Activated T-cell treated with anti-CD3 and anti-CD28 coated beads, Interleukin-2, amount 50 U/mL, for 48 hours (primary cell): ENCODE data around the gene WDR74.
"Not testable (repeated sequence)": the region's sequence is repeated elsewhere in the genome, so short reads cannot be mapped to it uniquely, and the experiment has no call there.

ENCODE experiments used
- DNase-seq, 2 experiments: peaks; one replicate each; pipeline ENCODE4 v3.0.0-alpha.2; 2020

The WDR74 gene

DNA sequence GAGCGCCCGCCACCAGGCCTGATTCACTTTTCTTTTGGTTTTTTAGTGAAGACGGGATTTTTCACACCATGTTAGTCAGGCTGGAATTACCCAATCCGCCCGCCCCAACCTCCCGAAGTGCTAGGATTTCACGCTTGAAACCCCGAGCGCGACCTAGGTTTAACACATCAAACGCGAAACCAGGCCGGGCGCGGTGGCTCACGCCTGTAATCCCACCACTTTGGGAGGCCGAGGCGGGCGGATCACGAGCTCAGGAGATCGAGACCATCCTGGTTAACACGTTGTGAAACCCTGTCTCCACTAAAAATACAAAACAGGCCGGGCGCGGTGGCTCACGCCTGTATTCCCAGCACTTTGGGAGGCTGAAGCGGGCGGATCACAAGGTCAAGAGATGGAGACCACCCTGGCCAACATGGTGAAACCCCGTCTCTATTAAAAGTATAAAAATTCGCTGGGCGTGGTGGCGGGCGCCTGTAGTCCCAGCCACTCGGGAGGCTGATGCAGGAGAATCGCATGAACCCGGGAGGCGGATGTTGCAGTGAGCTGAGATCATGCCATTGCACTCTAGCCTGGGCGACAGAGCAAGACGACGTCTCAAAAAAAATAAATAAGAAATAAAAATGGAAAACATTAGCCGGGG, 1.5 kb upstream of the WDR74 start:
- peak; percentile 88 to 90 for DNase-seq

DNA sequence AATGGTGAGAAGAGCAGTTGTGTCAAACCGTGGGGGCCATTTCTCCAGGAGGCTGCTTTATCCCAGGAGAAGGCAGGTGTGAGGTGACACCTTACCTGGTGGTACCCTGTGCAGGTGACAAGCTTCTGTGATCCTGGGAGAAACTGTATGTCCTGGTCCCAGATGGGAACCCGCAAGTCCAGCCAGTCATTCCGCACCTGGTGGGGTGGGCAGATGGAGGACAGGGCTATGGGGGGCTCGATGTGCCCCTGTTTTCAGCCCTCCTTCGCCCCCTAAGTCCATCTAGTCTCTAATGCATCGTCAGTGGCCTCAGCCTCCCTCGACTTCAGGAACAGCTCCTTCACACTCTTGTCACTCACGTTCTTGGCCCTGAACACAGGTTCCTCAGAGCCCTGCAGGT, 4.1 kb downstream of the WDR74 start:
- no peak for DNase-seq

DNA sequence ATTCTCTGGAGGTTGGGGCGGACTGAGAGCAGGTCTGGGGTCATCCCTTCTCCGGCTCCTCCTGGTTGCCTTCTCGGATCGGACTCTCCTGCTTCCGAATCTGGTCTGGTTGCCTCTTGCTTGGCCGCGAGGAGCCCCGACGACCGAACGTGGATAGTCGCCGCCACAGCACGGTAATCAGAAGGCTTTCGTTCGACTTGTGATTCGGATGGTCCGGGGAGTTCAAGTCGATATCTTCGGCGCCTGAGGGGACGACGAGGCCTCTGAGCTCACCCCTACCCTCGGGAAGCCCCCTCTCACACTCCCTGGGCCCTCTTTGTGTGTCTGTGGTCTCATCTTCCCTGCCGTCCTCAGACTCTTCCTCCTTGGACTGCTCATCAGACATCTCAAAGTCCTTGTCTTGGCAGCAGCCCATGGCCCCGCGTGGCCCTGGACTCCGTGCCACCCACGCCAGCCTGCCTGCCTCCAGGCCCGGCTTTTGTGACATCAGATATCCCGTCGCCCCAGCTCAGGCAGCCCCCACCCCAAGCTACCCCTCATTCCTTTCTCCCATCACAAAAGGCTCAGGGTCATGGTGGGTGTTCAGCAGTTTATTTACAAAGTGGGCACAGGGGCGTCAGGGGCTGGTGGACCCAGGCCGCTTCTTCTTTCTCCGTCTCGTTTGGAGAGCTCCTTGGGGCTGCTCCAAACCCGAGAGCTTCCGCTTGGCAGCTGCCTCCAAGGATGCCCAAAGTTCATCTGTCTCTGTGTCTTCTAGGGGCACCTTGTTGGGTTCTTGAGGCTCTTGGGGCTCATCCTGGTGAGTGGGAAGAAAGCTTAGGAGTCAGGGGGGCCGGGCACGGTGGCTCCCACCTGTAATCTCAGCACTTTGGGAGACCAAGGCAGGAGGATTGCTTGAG, 6.8 kb downstream of the WDR74 start, which contains the start of gene TEX54:
TSS of gene TEX54 (minus strand) at position 506 of the 899 bp plus-strand sequence.
- DNase-seq, result peak in 1 of 2 experiments; percentile 45

DNA sequence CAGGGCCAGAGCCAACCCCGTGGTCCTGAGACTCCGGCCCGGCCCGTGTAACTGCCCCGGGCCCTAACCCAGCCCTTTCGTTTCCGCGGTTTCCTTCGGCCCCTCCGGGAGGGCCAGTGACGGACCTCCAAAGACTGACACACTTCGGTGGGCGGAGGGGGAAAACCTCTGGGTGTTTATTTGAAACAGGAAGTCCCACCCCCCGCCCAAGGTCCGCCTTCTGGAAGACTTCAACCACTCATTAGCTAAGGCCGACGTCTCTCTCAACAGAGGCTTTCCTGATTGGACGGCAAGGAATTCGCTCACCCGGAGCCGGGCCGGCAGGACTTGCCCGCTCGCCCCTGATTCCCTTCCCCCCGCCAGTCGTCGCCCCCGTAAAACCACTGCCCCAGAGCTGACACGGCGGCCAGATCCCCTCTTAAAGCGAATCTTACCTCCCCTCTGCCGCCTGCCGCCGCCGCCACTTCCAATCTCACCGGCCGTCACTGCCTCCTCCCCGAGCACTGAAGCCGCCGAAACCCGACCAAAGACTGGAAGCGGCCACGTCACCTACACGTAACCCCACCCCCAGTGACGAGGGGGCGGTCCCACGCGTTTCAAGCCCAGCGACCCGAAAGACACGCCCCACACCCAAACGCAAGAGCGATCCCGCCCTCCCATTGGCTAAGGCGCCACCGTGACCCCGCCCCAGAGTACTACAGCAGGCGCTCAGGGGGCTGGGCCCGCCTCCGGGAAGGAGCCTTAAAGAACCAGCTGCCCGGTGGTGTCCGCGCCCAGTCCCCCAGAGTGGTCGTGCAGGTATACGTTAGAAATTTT, 7.7 kb downstream of the WDR74 start, which contains the start of gene STX5:
TSS of gene STX5 (minus strand) at position 532 of the 816 bp plus-strand sequence. CDS start 808 bp downstream, outside the sequence.
- DNase-seq, result peak; percentile 100

DNA sequence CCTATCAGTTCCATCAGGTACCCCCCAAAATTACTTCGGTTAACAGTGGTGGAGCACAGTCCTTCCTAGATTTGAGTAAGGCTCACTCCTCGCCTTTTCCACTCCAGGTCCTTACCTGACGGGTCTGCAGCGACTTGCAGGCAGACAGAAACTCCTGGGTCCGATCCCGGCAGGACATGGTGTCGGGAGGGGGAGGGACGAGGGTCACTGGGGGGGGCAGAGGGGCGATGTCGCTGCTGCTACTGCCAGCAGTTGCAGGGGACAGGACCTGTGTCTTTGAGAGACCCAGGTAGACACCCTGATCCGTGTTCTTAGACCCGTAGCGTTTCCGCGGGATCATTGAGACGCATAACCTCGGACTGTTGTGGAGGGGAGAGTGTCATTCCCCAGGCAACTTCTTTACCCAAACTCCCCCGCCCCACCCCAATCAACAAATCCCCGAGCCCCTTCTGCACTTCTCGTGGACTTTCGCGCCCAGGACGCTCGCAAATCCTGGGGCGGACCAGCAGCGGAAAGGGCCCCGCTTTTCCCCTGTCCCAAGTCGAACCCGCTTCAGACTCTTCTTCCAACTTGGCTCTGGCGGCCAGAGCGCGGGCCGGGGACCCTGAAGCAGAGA, 8.4 kb downstream of the WDR74 start:
- no peak for DNase-seq

DNA sequence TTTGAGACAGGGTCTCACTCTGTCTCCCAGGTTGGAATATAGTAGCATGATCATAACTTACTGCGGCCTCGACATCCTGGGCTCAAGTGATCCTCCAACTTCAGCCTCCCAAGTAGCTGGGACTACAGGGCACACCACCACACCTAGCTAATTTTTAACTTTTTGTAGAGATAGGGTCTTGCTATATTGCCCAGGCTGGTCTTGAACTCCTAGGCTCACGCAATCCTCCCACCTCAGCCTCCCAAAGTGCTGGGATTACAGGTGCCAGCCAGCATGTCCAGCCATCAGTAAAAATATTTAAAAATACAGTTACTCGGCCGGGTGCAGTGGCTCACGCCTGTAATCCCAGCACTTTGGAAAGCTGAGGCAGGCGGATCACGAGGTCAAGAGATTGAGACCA, 11.3 kb downstream of the WDR74 start:
- not testable (repeated sequence) for DNase-seq

DNA sequence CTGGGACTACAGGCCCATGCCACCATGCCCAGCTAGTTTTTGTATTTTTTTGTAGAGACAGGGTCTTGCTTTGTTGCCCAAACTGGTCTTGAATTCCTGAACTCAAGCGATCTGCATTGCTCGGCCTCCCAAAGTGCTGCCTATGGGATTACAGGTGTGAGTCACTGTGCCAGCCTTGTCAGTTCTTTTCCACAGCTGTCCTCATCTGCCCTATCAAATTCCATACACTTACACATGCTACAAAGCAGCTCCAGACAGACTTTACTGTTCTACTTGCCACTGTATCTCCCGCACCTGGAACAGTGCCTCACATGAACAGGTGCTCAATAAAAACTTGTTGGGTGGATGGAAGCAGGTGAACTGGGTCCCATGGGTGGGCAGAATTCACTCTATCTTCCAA, 15.7 kb downstream of the WDR74 start:
- DNase-seq, result no peak

DNA sequence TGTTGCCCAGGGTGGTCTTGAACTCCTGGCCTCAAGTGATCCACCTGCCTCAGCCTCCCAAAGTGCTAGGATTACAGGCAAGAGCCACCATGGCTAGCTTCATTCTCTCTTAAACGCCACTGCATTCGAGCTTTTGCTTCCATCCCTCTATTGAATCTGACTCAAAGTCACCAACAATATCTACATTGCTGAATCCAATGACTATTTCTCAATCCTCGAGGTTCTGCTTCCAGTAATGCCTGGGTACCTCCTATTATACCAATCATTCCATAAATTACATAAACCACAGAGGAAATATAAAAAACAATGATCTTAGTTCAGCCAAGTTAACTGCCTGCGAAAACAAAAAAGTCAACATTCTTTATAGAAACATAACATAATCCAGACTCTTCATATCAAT, 22.3 kb downstream of the WDR74 start:
- DNase-seq, result no peak

DNA sequence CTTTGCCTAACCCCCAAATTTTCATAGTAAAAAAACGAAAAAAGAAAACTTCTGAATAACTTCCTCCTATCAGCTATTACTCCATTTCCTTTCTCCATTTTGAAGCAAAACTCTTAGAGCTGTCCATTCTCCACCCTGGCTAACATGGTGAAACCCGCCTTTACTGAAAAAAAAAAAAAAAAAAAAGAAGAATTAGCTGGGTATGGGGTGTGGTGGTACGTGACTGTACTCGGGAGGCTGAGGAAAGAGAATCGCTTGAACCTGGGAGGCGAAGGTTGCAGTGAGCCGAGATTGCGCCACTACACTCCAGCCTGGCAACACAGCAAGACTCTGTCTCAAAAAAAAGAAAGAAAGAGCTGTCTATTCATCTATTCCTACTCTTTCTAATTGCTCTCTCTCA, 22.8 kb downstream of the WDR74 start:
- no peak for DNase-seq

DNA sequence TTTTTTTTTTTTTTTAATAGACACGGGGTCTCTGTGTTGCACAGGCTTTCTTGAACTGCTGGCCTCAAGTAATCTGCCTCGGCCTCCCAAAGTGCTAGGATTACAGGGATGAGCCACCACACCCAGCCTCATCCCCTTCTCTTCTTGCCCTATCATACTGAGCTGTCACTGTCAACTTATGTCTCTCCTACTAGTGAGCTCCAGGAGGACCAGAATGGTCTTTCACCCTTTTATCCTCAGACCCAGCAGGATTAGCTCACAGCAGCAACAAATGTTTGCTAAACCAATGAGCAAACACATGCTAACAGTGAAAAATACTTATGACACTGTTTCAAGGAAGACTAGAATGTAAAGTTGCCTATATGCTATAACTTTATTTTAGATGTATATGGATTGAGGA, 27.7 kb downstream of the WDR74 start:
- DNase-seq, result no peak

DNA sequence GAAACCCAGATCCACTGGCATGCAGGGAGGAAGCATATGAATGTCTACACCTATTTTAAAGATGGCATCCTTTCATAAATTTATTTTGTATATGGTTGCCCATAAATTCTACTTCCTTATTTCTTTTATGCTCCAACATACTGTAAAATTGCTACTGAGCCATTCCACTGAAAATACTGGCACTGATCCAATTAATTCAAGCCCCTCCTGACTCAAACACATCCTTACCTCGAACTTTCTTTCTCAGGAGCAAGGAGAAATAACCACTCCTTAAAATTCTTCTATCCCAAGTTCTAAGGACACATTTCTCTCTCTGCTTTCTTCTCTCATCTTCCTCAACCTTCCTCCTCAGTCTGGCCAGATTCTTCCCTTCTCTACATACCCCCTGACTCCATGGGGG, 28.6 kb downstream of the WDR74 start:
- DNase-seq, result no peak

DNA sequence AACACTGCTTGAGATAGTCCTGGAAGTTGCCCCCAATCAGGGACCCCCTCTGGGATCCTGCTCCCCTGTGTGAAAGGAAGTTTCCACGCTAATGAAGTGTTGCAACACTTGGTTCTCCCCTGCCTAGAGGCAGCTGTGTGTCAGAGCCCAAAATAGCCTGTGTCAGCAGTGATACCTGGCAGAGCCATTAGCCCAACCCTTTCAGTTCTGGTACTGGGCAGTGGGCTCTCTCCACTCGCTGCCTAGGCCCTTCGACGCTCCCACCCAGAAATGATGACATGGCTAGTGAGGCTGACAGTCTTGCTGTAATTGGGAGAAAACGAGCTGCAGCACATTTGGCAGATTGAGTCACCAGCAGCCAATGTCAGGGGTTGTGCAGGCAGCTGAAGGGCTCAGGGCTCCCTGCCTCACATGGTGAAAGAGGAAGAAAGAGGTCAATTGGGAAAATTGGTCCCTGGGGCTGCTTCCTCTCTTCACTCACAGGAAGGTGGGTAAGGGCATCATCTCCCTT, 32.7 kb downstream of the WDR74 start:
- no peak for DNase-seq

DNA sequence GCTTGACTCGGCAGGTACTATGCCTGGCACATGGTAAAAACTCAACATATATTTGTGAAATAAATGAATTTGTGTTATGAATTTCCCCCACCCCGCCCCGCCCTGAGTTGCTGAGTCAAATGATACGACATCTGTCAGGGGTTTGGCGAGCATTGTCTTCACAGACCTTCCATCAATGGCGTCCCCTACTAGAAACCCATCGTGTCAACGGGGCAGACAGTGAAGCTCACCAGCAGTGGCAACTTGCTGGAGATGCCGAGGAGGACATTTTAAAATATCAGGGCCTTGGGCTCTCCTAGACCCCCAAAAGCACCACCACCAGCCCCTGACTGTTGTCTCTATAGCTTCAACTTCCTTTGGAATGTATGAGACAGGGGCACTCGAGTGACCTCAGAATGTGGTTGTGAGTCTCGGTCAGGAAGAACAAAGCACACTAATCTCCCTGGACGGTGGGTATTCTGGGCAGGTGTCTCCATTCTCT, 33.4 kb downstream of the WDR74 start:
- peak; percentile 56 to 62 for DNase-seq

DNA sequence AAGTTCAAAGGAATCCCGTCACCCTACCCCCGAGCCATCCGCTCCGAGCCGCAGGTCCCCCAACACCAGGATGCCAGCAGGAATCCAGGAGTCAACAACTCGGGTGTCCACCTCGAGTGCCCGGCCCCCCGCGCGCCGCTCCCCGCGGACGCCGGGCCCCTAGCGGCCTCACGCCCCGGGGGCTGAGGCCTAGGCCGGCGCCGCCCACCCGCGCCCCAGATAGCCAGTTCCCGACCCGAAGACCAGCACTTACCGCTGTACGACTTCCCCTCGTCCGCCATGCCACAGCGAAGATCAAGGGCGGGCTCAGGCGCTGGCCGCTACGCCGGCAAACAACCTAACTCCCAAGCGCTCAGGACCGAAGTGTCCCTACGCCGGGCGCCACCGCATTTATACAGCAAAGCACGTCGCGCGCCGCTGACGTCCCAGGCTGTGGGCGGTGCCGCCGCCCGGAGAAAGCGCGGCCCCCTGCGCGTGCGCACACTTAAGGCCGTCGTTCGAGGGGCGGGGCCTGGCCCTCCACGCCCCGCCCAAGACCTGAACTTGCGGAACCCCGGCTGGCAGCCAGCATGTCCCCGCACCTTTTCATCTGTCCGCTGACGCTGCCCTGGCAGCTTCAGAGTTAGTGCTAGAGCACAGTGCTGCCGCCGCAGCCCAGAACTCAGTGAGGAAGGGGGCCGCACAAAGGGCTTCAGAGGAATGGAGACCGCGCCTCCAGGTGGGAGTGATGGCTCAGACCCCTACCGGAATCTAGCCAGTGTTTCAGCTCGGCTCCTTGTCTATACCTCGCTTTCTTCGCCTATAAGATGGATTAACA, 34.1 kb downstream of the WDR74 start, which contains the start of gene NXF1:
TSS of gene NXF1 (minus strand) at position 365 of the 817 bp plus-strand sequence. CDS start at position 281, 84 bp downstream.
- DNase-seq, result peak; percentile 98

DNA sequence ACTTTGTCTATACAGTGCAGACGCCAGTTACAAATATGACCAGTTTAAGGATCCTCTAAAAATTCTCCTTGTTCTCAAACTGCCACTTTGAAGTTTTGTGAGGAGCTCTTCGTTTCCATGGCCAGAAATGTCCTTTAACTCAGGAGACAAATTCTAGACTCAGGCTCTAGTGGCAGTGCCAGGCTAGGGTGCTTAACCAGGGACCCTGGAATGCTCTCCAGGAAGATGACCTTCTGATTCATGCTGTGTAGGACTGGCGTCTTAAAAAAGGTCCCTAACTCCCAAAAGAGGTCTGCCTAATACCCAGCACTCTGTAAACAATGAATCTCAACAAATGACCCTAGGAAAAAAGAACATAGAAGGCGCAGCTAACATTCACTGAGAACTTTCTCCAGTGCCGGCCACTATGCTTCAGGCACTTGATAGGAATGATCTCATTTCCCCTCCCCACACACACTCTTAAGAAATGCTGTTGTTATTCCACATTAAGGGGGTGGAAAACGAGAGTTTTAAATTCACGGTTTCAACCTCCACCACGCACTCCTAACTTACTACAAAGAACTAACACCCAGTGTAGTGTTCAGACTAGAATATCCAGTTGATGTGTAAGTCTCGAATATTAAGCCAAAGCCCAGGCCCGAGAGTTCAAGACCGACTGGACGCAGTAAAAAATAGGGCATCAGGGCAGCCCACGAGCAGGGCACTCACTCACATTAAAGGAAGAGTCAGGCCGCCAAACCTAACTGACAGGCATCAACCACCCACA, 34.9 kb downstream of the WDR74 start:
- DNase-seq, result peak in 1 of 2 experiments; percentile 67

DNA sequence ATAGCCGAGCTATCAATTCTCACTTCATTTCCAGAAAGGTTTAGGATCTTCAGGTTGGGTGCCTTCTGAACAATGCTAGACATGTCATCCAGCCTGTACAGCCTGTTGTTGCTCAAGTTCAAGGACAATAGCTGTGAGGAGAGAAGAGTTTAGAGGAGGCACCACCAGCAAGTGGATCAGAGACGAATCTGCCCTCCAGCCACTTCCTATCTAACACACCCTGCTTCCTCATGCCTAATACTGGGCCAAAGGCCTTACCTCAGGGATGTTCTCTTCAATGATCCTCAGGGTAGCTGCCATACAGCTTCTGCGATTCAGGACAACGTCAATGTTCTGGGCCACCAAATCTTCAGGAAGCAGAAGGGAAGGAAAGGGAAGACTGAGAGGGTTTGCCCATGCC, 38.3 kb downstream of the WDR74 start:
- DNase-seq, result no peak

DNA sequence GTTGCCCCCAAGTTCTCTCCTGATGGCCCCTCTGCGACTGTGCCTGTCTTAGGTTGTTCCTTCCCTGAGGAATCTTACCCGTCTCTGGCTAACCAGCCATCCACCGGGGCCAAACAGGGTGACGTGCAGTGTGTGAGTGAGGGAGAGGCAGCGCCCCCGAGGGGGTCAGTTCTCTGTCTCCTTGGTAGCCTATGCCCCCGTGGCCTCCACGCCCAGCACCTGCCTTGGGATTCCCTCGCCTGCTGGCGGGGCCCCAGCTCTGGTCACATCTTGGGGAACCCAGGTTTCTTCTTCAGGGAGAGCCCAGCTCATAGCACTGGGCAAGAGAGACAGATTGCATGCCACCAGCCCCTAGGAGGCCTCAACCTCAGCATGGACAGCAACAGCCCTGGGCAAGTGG, 39.9 kb downstream of the WDR74 start:
- DNase-seq, result no peak

DNA sequence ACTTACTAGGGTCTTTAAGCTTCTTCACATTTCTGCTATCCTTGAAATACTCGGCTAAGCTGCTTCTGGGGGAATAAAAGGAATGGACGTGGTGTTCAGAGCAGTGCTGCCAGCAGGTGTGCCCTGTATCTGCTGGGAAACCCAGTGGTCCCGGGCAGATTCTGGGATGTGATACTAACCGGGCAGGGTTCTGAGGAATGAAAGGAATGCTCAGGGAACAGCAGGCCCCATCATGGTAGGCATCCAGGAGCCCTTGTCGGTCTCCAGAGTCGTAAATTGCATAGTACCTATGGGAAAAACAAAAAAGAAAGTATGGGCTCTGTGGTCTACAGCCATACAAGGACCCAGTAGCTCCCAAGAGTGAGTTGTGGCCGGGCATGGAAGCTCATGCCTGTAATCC, 43.1 kb downstream of the WDR74 start:
- DNase-seq, result no peak

DNA sequence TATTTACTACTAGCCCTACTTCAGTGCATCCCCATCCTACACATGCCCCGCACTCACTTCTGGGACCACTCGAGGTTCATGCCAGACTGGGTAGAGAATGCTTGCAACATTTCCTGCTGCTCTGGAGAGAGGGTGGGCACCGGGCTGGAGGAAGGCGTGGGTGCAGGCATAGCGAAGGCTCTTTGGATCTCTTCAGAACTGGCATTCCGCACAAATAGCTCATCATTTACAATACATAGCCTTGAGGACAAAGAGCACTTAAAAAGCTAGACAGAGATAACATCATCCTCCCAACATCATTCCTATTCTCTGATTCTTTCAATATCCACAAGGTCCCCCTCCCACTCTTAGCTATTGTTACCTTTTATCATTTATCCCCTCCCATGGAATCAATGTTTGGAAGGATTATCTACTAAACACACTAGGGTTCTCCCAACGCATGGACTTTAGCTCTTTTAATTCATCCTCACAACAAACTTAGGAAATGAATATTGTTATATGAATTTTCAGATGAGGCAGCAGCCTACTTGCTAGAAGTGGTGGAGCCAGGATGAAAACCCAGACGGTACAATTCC, 45.1 kb downstream of the WDR74 start:
- no peak for DNase-seq

DNA sequence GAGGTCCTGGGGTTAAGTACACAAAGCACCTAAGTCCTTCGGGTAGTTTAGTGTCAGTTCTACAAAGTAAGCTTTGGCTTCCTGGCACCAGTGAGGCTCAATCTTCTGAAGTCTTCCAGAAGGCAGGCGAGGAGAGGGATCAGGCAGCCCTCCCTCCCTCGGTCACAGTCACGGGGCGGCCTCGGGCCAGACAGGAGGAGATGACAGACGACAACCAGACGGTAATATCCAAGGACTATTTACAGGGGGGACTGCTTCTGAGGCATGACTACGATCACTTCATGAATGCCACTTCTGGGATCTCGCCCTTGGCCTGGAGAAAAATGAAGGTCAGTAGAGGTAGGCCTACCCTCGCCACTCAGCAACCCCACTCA, 47.2 kb downstream of the WDR74 start:
- peak; percentile 38 to 47 for DNase-seq
